ENCODE data around the gene CMC2.

DNA sequence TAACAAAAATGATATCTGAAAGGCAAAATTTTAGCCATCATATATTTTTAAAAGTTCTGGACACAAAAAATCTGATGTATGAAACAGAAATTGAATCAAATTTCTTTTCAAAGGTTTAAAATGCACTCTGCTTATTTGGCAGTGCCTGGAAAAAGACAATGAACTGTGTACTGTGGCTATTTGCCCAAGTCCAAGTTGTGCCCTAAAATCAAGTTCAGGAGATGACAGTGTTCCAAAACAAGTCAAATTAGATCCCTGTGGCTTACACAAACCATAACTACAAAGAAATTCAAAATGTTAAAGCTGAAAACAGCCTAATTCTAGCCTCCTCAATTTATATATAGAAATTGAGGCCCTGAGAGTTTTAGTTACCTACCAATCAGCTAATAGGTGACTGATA is 25.6 kb downstream of the CMC2 start:
- TF ChIP-seq, protein P1, sequence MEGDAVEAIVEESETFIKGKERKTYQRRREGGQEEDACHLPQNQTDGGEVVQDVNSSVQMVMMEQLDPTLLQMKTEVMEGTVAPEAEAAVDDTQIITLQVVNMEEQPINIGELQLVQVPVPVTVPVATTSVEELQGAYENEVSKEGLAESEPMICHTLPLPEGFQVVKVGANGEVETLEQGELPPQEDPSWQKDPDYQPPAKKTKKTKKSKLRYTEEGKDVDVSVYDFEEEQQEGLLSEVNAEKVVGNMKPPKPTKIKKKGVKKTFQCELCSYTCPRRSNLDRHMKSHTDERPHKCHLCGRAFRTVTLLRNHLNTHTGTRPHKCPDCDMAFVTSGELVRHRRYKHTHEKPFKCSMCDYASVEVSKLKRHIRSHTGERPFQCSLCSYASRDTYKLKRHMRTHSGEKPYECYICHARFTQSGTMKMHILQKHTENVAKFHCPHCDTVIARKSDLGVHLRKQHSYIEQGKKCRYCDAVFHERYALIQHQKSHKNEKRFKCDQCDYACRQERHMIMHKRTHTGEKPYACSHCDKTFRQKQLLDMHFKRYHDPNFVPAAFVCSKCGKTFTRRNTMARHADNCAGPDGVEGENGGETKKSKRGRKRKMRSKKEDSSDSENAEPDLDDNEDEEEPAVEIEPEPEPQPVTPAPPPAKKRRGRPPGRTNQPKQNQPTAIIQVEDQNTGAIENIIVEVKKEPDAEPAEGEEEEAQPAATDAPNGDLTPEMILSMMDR (IDR thresholded peaks at IDR 0.05 in 8 of 11, conservative IDR thresholded peaks at IDR 0.05 in 3 of 11): no peak
- no peak for TF ChIP-seq POLR2AphosphoS5 (IDR thresholded peaks at IDR 0.05)

All from spleen (tissue), 7 donors.